NK-92 treated with Interleukin-12 subunit alpha and Interleukin-12 subunit beta, amount 100 ng/mL, for 24 hours (cell line): ENCODE data around the gene GLI3.
"Not testable (repeated sequence)": the region's sequence is repeated elsewhere in the genome, so short reads cannot be mapped to it uniquely, and the experiment has no call there.

Experiments
- DNase-seq: peaks from one replicate; lab custom pipeline; 2025; lab: John Stamatoyannopoulos, UW

Gene GLI3

DNA sequence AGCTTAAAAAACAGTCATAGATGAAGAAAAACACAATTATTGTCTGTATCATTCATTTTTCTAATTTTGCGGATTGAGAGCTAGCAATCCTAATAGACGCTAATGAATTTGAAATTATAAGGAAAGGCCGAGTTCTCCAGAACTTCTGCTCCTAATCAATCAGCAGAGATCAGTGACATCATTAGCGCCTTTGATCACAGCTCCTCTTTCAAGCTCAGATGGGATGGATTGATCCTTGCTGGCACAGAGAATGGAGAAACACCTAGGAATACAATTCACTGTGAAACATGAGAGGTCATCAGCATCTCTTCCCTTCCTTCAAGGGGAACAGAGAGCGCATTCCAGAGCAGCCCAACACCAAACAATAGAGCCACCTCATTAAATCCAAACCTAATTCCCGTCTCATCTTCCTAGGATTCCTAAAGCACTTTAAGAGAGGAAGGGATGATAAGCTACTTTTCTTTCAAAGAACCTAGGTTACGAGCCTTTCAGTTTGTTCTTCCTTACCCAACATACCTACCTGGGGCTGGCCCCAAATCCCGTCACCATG lies 24.4 kb downstream of the GLI3 start:
- DNase-seq = no peak

DNA sequence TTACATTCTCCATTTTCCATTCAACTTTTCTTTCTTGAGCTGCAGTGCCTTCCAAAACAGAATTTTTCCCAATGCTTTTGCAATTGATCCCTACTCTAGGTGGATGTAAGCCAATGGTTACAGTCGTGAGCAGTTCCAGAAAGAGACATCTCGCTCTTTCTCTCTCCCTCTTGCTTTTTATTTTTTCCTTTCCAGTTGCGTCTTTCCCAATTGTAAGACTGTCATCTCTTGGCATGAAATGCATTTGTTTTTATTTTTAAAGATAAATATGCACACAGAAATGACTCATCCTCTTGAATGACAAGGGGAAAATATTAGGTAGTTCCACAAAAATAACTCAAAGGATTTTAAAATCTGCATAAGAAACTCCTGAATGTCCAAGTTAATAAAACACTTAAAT lies 25.1 kb downstream of the GLI3 start:
- no peak for DNase-seq

DNA sequence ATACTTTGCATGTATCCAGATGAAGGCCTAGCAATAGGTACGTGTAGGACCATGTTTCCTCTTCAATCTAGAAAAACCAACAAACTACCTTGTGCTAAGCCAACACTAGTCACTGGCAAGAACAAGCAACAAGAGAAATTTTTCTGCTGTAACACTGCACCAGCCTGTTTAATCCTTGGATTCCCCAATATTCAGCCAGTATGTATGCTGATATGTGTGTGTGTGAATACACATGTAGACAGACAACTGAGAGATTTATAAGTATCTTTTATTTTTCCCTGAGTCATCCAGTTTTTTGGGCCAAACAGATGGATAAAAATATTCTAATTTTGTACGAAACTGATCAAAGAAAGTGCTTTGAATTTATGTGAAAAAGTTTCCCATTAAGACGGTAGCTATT lies 26.2 kb downstream of the GLI3 start:
- DNase-seq = no peak

DNA sequence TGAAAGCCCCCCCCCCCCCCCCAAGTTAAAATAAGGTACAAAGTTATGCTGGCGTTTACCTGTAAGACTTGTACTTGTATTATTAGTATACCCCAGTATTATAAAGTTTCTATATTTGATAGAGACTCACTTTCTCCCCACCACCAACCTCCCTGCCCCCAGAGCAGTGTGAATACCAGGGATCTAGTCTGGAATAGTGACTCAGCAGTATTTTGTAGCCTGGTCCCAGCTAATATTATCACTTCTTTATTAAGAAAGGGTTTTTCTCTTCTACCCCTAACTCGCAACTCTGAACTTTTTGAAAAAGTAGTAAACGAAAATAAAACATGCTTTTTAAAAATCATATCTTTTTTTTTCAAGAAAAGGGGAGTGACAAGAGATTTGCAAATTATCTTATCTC lies 26.7 kb downstream of the GLI3 start:
- DNase-seq = no peak

DNA sequence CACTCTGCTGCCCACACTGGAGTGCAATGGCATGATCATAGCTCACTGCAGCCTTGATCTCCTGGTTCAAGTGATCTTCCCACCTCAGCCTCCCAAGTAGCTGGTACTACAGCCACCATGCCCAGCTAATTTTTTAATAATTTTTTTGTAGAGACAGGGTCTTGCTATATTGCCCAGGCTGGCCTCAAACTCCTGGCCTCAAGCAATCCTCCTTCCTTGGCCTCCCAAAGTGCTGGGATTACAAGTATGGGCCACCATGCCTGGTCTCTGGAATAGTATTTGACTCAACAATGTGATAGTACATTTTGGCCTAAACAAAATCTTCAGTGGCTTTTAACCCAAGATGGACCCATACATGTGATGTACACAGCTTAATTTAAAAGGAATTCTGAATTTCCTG lies 27.9 kb downstream of the GLI3 start:
- DNase-seq = not testable (repeated sequence)

DNA sequence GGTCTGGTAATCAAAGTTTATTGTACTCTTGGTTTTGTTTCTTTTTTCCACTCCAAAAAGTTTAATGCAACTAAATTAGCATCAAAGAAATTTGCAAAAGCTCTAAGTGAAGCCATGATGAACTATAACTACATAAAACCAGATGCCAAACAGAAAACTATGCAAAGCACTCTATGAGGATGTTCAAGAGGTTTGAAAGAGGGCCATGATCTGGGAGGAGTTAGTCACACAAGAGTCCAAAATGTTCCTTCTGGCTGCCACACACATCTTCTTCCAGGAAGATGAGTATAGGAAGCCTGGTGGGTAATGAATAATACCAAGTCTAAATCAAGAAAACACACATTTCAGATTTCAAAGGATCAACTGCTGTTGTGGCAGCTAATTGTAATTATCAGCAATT lies 28.4 kb downstream of the GLI3 start:
- no peak for DNase-seq

DNA sequence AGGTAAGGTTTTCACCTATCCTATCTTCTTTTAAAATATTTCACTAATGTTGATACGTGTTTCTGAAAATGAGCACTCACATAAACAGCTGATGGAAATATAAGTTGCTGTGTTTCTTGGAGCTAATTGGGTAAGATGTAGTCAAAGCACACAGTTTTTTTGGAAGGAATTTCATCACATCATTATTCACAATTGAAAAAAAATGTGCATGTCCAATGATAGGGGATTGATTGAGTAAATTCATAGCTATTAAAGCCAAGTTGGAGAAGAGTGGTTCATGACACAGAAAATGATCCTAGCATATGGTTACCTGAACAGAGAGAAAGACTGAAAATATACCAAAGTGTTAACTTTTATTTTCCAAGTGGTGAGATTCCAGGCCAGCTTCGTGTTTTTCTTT lies 29.6 kb downstream of the GLI3 start:
- DNase-seq = no peak

DNA sequence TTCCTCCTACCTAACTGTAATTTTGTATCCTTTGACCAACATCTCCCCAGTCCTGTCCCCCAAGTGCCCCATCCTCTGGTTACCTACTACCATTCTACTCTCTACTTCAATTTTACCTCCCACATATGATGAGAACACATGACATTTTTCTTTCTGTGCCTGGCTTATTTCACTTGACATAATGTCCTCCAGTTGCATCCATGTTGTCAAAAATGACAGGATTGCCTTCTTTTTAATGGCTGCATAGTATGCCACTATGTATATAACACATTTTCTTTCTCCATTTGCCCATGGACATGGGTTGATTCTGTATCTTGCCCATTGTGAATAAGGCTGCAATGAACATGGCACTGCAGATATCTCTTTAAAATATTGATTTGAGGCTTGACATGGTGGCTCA lies 33.7 kb downstream of the GLI3 start:
- DNase-seq = no peak

DNA sequence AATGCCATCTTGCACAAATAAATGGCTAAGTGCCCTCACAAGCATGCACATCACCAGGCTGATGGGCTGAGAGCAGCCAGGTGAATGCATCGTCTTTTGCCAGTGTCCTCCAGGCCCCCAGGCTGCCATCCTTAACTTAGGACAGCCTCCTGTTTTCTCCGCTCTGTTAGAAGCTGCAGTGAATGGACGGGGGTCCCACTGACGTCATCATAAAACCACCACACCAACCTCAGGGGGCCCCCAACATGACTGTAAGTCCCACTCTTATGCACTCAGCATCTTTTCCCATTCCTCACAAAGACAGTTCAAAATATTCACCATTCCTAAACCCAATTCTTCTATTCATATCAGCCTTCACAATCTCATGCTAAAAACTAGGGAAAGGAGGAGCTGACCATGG lies 34.4 kb downstream of the GLI3 start:
- no peak for DNase-seq

DNA sequence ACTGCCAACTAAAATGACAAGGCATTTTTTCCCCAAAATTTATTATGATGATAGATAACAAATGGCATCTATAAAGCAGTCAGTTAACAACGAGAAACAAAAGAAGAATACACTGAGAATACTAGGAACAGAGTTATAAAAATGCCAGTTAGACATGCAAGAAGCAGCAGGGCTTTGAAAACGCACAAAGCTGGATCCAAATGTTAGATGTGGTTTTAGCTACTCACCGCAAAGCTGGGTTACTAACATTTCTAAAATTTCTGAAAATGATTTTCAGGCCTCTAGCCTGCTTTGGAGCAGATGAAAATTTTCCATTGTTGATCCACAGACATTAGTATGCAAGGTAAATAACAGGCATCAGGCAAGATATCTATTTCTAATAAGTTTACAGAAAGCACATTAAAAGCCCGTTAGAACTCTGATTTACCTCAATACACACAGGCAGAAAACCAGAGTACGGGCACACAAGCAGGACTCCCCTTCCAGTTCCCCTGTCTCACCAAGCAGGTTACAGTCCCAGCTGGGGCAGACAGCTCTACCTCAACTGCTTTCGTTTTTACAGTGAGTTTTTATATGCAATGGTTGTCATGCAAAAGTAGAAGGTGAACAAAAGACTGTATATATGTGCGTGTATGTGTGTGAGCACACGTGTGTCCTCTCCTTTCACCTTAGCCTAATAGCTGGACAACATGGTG lies 37.9 kb downstream of the GLI3 start:
- DNase-seq = no peak

DNA sequence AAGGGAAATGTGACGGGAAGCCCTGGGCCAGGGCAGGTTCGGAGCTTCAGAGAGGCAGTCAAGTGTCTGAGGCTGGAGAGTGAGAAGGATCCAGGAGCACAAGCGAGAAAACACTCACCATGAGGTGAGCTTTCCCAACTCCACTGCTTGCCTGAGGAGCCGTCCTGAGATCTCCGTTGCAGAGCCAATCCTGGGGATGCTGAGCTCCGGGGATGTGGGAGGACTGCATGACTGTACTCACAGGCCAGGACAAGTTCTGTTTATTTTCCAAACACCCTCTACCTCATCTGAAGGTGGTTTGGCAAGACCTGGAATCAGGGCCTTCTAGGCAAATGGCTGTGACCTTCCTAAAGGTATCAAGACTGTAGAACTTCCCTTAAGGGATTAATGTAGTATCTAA lies 38.7 kb downstream of the GLI3 start:
- no peak for DNase-seq

DNA sequence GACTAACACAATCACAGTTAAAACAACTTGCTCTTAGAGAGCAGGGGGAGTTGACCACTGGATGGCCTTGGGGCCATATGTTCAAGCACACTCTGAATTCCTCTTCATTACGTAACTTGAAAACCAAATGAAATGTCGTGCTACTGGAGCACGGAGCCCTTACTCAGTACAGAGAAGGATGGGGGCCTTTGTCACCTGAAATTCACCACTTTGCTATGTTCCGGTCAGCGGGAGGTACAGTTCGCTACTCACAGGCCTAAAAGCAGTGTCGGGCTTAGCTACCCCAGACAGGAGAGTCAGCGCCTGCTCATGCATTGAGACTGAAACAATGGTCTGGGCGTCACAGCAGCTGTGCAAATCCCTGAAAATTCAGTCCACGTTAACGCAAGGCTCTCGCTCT lies 39.6 kb downstream of the GLI3 start:
- DNase-seq = no peak

DNA sequence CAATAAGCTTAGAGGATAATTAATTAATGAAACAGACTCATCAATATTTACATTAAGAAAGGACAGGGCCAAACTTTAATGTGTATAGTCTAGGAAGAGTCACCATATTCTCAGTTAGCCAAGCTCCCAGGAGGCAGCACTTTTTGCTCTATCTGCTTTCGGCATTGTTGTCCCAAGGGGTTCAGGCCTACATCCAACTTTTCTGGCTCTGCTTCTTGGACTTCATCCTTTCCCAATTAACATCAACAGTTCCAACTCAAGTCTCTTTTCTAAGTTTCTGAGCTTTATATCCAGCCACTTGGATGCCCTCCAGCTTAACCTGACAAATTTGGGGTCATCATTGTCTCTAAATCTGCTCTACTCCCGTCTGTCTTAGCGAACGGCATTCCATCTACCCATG lies 42.8 kb downstream of the GLI3 start:
- DNase-seq = no peak

DNA sequence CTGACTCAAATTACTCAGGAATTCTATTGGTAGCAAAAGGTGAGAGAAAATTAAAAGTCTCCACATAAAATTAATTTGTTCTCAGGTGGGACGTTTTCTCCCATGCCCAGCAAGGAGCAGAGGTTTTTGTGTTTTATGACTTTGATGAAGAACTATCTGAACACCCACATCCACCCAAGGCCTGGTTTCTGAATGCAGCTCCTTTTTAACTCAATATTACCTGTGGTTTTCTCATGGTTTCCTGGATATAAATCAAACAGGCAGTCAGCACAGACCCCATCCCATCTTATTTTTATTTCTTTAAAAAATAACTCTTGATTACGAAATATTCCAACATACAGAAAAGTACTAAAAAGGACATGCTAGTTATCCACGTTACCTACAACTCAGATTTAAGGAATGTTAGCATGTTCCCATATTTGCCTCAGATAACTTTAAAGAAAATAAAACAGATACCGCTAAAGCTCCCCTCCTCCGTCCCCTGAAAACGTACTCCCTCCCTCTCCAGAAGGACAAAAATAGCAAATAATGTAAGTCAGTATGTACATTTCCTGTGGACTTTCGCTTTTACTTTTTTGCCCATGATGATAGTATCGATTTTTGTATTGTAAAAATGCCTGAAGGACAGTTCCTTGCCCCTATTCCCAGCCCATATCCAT lies 43.4 kb downstream of the GLI3 start:
- no peak for DNase-seq

DNA sequence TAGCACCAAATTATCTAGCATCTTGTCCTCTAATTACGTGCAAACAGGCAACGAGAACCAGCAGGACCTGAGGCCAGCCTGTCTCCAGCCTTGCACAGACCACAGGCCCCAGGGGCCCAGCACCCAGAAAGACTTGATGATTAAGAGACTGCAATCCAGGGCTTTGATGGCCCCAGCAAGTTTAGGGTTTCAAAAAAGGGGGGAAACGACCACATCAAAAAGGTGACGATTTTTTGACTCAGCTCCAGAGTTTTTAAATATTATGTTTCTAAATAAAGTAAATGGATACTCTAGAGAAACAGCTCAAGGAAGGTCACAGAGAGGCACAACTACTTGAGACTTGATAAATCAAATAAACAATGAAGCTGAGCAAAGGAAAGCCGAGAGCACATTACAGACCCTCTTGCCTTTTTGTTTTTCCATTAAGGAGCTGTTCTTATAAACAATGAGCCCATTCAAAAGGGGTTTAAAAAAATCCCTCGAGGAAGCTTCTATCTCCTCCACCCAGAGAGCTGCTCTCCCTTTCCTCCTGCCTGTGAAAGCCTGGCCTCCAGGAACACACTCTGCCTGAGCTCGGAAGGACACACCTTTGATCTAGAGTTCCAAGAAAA lies 44.1 kb downstream of the GLI3 start:
- DNase-seq = no peak

DNA sequence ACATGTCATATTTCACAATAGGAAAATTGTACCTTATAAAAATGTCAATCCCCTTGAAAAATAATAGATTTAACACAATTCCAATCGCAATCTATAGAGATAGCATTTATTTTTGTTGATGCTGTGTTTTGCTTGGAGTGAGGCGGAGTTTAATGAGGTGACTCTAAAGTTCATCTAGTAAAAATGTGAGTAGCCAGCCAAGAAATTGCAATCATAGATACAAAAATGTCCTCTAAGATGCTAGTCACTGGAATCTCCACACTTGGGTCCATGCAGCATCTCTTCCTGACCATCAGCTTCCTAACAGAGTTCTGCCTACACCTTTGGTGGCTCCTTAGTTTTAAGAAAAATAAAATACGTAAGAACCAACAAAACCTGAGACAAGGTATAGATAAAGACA lies 44.9 kb downstream of the GLI3 start:
- no peak for DNase-seq

DNA sequence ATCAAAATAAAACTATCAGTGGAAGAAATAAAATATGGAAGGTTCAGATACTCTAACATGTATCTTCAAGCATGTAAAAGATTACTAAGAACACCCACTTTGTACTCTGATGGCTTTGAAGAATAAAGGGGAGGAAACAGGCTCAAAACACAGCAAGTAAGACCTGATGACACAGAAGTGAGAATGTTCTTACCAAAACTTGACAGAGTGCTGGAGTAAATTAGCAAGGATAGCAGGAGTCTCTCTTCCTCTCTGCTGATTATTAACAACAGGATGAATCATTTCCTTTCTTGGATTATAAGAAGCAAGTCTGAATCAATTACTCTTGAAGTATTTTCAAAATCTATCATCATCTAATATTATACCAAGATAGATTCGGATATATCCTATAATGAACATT lies 47.5 kb downstream of the GLI3 start:
- no peak for DNase-seq

DNA sequence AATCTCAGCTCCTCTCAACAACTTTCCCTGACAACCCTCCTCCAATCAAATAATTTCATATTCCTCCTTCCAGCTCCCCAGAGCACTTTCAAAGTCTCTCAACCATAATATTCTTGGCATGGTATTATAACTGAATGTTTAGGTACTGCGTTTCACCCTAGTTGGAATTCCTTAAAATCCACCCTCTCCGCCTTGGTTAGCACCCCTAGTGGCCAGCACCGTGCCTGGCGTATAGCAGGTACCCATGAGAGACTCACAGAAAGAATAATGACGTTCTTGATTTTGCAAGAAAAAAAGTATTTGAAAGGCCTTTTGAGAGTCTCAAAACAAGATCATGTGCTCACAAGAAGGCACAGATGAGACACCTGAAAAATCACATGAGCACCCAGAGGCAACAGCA lies 50.9 kb downstream of the GLI3 start:
- DNase-seq = no peak

DNA sequence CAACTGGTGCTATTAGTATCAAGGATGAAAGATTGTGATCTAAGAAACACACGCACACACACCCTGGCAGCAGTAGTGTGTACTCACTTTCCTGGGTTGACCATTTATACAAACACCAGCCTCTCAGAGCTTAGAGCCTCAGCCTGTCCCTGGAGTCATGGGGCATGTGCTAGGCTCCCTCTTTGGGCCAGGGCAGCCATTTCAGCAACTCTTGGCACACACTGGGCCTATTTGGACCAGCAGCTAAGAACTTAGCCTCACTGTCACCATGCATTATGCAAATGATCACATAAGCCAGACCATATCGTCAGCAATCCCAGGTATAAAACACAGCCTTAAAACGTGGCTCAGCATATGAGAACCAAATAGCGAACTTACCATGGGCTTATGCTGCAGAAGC lies 51.3 kb downstream of the GLI3 start:
- DNase-seq = no peak

DNA sequence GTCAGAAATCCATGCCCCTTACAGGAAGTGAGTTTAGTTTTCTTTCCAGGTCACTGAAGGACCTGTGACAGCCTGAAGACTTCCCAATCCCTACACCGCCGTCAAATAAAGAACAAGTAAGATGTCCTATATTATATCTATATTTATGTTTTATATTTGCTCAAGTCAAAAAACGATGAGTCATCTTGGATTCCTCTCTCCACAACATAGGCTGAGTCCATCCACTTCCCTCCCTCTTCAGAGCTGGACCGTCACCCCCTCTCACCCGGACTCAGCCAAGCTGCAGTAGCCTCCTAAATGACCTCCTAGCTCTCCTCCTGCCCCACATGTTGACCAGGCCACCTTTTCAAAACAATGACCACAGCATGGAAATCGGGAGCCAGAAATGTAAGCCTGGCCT lies 53.5 kb downstream of the GLI3 start:
- no peak for DNase-seq

DNA sequence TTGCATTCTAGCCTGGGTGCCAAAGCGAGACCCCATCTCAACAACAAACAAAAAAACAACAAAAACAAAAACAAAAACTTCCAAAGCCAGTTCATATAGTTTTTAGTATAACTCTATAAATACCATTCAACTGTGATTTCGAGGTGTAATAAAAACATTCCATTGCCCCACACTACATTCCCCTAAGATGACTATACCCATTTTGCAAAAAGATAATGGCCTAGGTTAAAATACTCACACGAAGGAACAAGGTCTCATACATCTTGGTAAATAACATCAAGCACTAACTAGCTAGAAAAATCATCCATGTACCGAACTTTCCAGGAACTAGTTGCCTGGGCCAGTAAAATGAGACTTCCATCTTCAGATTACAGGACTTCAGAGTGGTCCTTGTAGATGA lies 55.4 kb downstream of the GLI3 start:
- DNase-seq = no peak

DNA sequence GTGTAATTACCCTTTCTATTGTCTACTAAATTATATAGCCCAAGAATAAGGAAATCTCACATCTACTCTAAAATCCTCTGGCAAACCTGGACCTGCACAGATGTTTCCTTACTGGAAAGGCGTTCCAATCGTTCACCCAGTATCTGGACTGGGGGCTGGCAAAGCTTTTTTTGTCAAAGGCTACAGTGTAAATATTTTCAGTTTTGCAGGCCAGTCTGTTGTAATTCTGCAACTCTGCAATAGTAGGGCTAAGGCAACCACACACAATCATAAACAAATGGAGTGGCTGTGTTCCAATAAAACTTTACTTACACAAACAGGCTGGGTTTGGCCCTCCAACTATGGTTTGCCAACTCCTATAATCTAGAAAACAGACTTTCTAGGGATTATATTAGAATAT lies 56.2 kb downstream of the GLI3 start:
- DNase-seq = no peak

DNA sequence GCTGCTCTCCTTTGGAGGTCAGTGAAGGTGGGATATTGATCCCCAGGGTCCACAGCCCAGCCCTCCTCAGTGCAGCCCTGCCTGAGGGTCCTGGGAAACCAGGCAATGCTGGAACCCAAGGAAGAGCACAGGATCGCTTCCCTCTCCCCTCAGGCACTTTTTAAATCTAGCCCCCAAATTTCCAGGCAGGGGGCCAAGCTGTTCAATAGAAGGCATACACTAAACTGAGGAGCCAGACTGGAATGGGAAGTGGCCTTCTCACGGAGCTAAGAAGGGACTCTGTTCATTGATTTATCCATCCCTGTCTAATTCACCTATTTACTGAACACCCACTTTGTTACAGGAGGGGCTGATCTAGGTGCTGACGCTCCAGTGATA lies 60.3 kb downstream of the GLI3 start:
- no peak for DNase-seq
